ENCODE results near the gene NOP53.
"Not testable (repeated sequence)": the region's sequence is repeated elsewhere in the genome, so short reads cannot be mapped to it uniquely, and the experiment has no call there.

The NOP53 gene

GRCh38 chr19:47718415-47719046 is 26.8 kb upstream of the NOP53 start:
- DNase-seq: not testable (repeated sequence)

DNA sequence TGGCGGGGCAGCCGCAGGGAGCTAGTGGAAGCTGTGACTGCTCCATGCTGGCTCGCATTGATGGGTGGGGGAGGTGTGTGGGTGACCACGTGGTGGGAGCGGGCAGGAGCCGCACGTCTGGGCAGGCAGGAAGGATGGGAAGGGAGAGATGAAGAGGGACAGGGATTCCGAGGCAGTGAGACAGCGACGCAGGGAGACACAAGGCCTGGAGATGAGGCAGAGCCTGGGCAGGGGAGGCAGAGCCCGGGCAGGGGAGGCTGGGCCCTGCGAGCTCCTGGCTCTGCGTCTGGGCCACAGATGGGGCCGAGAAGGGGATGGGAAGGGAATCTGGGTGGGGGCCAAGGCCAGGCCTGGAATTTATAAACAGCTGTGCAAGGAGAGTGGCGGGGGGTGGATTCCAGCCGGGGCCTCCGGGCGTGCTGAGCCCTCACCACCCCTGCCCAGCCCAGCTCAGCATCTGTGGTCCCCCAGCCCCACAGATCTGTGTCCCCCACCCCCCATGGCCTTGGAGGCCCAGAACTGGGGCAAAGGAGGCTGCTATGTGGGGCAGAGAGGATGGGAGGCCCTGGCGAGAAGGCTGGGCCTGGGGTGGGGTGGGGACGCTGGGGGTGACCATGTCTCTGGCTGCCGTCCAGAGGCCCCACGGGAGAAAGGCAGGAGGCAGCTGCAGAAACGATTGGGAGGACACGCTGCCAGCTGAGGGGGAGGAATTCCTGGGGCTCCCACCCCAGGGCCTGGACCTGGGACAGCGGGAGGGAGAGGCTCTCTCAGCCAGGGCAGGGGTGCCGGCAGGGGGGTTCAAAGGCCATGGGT is 26.1 kb upstream of the NOP53 start:
- peak; percentile 38 for DNase-seq

DNA sequence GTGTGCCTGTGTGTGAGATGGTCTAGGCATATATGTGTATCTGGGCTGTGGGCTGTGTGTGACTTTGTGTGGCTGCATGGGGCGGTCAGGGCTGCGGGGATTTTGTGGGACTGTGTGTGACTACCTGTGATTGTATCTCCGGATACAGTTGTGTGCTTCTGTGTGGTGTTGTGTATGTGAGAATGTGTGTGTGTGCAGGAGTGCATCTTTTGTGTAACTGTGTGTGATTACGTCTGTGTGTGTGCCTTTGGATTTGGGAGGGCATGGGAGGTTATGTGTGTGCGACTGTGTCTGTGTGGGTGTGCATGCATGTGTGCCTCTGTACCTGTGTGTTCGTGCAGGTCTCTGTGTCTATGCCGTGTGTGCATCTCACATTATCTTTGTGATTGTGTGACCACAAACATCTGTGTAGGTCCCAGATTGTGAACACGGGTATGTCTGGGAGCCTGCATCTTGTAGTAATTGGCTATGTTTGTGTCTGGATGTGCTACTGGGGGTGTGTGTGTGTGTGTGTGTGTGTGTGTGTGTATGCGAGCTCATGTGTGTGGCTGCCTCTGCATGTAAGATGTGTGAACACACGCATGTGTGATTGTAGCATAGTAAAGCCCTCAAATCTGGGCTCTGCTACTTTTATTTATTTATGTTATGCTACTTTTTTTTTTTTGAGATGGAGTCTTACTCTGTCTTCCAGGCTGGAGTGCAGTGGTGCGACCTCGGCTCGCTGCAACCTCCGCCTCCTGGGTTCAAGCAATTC is 24.5 kb upstream of the NOP53 start:
- DNase-seq: no peak

- DNase-seq: no peak
These were observed 21.8 kb upstream of the NOP53 start for GRCh38 chr19:47723581-47723940.

GRCh38 chr19:47725759-47726401 is 19.5 kb upstream of the NOP53 start:
- no peak for DNase-seq

DNA sequence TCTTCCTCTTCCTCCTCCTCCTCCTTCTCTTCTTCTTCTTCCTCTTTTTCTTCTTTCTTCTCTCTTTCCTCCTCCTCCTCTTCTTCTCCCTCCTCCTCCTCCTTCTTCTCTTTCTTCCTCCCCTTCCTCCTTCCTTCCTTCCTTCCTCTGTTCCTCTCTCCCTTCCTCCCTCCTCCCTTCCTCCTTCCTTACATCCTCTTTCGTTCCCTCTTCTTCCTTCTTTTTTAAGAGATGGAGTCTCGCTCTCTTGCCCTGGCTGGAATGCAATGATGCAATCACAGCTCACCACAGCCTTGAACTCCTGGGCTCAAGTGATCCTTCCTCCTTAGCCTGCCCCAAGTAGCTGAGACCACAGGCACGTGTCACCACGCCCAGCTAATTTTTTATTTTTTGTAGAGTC is 18.9 kb upstream of the NOP53 start:
- DNase-seq: no peak

GRCh38 chr19:47728295-47728694 is 17.1 kb upstream of the NOP53 start:
- DNase-seq: not testable (repeated sequence)

DNA sequence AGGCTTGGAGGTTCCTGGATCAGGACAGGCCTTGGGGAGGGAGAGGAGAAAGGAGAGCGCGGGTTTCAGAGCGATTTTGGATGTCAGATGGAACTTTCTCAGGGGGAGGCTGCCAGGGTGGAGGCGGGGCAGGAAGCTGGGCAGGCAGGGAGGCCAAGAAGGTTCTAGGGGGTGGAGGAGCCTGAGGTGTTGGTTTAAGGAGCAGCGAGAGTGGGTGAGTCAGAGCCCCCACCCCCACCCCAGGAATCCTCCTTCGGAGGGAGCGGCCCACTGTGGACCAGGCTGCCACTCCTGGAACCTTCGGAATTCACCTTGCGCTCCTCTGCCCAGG is 15.9 kb upstream of the NOP53 start:
- no peak for DNase-seq

GRCh38 chr19:47729799-47730520 is 15.4 kb upstream of the NOP53 start:
- DNase-seq: no peak

- DNase-seq: no peak
These were observed 14.8 kb upstream of the NOP53 start for GRCh38 chr19:47730521-47730889.

DNA sequence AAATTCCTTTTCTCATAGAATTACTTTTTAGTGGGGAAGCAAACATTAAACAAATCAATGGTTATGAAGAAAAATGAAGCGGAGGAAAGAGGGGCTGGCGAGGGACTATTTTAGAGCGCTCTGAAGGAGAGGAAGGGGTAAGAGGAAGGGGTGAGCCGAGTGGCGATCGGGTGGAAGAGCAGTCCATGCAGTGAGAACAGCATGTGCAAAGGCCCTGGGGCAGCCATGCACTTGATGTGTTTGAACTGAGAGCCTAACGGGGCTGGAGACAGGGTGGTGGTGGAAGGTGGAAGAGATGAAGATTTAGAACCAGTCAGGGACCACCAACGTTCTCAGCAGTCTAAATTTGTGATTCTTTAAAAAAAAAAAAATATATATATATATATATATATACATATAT is 14.4 kb upstream of the NOP53 start:
- DNase-seq: no peak

- no peak for DNase-seq
These were observed 10.2 kb upstream of the NOP53 start for GRCh38 chr19:47735131-47735530.

GRCh38 chr19:47740866-47741519 is 4.4 kb upstream of the NOP53 start:
- no peak for DNase-seq

DNA sequence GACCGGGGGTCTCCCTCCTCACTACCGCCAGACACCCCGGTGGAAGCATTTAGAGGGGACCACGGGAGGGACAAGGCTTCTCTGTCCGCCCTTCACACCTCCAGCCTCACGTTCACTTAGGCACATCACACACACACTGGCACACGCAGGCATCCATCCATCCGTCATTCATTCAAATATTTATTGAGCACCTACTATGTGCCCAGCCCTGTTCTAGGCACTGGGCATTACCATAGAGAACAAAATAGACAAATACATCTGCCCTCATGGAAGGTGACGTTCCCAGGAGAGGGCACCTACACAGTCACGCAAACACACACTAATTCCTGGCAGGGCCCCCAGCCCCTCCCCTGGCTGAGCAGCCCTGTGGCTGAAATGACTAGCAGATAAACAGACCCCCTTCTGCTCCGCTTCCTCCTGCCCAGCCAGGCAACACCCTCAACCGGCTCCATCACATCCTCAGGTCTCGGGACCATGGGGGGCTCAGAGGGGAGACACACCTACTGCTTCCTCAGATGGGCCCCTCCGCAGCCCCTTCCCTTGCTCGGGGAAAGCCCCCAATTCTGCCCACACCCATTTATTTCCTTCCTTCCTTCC is 3.7 kb upstream of the NOP53 start:
- no peak for DNase-seq

GRCh38 chr19:47742634-47743033 is 2.7 kb upstream of the NOP53 start:
- no peak for DNase-seq

- not testable (repeated sequence) for DNase-seq
These were observed 783 bp downstream of the NOP53 start for GRCh38 chr19:47746129-47746528.

GRCh38 chr19:47749326-47749725 is 4.0 kb downstream of the NOP53 start:
- DNase-seq: no peak

DNA sequence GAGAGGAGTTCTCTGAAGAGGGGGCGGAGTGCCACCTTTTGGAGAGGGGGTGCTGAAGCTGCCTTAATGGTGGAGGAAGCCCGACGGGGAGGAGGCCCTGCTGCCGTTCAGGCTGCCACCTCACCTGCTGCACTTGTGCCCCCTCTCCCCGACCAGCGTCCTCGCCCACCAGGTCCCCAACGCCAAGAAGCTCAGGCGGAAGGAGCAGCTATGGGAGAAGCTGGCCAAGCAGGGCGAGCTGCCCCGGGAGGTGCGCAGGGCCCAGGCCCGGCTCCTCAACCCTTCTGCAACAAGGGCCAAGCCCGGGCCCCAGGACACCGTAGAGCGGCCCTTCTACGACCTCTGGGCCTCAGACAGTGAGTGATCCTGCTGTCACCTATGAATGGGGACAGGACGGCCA is 5.4 kb downstream of the NOP53 start:
- no peak for DNase-seq

- DNase-seq: no peak
These were observed 7.3 kb downstream of the NOP53 start for GRCh38 chr19:47752440-47753211.

- no peak for DNase-seq
These were observed 9.1 kb downstream of the NOP53 start for GRCh38 chr19:47754206-47755064.
